Umbilical cord (tissue), 2 donors: ENCODE data around the gene OR7C1. TPM values are rescaled to one million over a fixed set of nuclear protein-coding genes. Genes with fewer than 3 reads are reported as not detected.
"Not testable (repeated sequence)": the region's sequence is repeated elsewhere in the genome, so short reads cannot be mapped to it uniquely, and the experiment has no call there.

Experiments
- DNase-seq: peaks from one replicate; pipeline ENCODE4 v3.0.0-alpha.2; 2015; ENCODE audit warnings: low spot score
- total RNA-seq: library from RNA; depleted of rRNA; stranded (reverse); fragments of >200 nt; gene quantifications from one replicate; pipeline ENCODE4 v1.2.3, GENCODE V29; 2014; ENCODE audit warnings: low replicate concordance; ENCODE audit not compliant: insufficient read depth

OR7C1 gene
- total RNA-seq, 1 donor from 2014 or later = 6.3 TPM

DNA sequence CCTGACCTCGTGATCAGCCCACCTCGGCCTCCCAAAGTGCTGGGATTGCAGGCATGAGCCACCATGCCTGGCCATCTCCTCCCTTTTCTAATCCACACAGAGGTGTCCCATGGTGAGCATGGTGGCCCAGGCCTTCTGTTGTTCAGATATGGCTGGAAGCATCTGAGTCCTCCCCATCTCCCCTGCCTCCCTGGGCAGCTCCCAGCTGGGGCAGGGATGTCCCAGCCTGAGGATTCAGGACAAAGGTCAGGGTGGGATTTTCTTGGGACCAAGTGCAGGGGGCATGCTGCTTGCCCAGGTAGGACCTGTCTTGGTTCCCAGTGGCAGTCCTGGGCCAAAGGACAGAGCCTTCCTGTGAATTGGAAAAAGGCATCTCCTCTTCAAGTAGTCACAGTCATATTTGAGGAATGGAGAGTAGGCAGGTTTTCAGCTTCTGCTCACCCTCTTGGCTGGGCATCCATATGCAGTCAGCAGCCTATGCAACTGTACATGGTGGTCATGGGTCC lies 67.5 kb downstream of the OR7C1 start:
- no peak for DNase-seq

DNA sequence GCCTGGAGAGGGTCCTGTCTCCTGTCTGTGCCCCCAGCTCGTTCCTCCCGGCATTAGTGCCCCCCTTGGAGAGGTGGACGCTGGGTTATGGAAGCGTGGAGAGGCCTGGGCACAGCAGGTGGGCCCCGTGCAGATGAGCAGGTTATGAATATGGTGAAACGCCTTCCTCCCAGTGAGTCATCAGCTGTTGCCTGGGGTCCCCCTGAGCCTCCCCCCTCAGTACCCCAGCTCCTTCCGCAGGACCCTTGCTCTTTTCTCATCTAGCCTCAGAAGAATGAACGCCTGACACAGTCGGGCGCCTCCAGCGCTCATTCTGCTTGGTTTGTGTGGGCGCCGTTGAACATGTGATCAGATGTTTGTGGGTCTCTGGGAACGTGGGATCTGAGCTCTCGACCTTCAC lies 69.1 kb downstream of the OR7C1 start:
- DNase-seq = not testable (repeated sequence)

DNA sequence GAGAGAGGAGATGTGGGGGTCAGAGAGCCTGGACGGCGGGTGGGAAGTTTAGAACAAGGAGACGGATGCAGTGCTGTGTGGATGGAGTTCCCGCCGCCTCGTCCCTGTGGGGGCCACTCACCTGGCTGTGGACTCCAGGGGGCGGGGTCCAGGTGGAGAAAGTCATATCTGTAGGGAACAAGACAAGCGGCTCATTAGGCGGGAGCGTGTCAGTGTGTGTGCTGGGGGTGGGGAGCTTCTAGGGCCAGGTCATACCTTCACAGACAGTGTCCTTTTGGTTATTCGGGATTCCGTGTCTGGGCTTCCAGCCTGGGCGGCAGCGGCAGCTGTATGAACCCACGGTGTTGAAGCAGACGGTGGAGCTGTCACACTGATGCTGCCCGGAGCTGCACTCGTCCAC lies 69.6 kb downstream of the OR7C1 start:
- DNase-seq = not testable (repeated sequence)

DNA sequence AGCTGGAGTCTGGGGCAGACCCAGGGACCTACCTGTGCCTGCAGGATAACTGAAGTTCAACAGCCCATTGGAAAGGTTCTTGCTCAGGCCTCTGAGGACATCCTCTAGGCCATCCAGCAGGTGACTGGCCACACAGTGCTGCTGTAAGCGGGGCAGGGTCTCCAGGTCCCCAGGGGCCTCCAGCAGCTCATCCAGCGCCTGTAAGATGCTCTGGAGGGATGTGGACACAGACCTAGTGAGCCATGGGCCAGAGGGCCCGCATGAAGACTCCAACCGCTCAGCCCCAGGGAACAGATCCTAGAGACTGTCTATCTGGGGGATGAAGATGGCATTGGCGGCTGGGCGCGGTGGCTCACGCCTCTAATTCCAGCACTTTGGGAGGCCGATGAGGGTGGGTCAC lies 70.6 kb downstream of the OR7C1 start:
- no peak for DNase-seq

DNA sequence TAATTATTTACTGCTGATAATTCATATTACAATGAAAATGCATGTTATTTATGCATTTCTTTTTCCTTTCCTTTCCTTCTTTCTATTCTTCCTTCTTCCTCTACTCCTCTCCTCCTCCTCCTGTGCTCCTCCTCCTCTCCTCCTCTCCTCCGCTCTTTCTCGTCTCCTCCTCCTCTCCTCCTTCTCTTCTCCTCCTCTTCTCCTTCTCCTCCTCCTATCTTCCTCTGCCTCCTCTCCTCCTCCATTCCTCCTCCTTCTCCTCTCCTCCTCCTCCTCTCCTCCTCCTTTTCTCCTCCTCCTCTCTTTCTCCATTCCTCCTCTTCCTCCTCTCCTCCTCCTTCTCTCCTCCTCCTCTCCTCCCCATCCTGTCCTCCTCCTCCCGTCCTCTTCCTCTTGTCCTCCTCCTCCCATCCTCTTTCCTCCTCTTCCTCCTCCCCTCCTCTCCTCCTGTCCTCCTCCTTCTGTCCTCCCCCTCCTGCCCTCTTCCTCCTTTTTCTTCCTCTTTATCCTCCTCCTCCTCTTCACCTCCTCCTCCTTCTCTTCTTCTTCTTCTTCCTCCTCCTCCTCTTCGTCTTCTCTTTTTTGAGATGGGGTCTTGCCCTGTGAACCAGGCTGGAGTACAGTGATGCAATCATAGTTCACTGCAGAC lies 71.4 kb downstream of the OR7C1 start:
- no peak for DNase-seq

DNA sequence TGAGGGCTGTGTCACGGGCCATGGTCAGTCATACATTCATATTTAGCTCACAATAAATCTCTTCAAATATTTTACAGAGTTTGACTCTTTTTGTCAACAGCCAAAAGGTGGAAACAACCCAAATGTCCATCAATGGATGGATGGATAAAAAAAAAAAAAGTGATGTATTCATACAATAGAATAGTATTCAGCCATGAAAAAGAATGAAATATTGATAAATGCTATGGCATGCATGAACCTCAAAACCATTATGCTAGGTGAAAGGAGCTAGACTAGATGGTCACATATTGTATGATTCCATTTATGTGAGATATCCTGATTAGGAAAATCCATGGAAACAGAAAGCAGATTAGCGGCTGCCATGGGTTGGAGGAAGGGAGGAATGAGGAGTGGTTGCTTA lies 72.9 kb downstream of the OR7C1 start:
- no peak for DNase-seq

DNA sequence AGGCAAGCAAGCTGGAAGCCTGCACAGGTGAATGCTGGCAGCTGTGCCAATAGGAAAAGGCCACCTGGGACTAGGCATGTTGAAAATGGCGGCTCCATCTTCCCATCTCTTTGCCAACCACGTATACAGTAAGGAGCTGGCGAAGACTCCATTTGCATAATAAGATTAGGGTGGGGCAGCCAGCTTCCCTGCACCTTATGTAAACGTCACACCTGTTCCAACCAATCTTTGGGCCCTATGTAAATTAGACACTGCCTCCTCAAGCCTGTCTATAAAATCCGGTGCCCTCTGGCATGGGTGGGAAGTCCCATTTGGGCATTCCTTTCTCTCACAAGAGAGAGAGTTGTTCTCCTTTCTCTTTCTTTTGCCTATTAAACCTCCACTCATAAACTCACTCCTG lies 73.4 kb downstream of the OR7C1 start:
- DNase-seq = no peak

DNA sequence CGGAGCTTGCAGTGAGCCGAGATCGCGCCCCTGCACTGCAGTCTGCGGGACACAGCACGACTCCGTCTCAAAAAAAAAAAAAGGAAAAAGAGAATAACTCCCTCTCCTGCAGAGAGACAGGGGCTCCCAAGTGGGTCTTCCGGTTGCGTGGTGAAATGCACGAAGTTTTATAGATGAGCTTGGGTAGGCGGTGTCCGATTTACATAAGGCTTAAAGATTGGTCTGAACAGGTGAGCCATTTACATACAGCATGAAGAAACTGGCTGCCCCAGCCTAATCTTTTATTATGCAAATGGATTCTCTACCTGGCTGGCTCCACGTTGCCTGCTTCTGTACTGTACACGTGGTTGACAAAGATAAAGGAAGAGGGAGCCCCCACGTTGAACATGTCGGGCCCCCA lies 76.2 kb downstream of the OR7C1 start:
- DNase-seq = peak; percentile 14

DNA sequence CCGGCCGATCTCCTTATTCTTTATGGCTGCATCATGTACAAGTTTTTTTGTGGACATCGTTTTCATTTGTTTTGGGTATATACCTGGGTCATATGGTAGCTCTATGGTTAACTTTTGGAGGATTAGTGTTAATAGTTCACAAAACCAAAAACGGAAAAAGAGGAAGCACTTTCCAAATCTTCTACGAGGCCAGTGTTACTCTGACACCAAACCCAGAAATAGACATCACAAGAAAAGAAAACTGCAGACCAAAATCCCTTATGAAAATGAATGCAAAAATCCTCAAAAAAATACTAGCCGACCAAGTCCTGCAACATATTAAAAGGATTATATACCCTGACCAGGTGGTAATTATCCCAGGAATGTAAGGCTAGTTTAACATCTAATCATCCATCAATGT lies 86.4 kb downstream of the OR7C1 start:
- no peak for DNase-seq

Other genes starting within 250 kb of the OR7C1 start
- not detected for gene ADGRE3, start 160.3 kb downstream of the OR7C1 start, total RNA-seq
- 19.3 TPM for gene ZNF333, start 145.1 kb downstream of the OR7C1 start, total RNA-seq
- 3.9 TPM for gene ADGRE2, start 56.6 kb downstream of the OR7C1 start, total RNA-seq
- gene OR7A5, start within 50 bp of the OR7C1 start, total RNA-seq = 9.1 TPM
- gene OR7A10, start 13.7 kb upstream of the OR7C1 start, total RNA-seq = not detected
- 3.9 TPM for gene OR7A17, start 50.9 kb upstream of the OR7C1 start, total RNA-seq
- not detected for gene OR7C2, start 106.3 kb upstream of the OR7C1 start, total RNA-seq
- gene SLC1A6, start 144.7 kb upstream of the OR7C1 start, total RNA-seq = 6.7 TPM
- 0.48 TPM for gene CASP14, start 214.3 kb upstream of the OR7C1 start, total RNA-seq
- 0.96 TPM for gene OR1I1, start 247.0 kb upstream of the OR7C1 start, total RNA-seq